GM19023 (cell line): ENCODE results near the gene STK11.

Source experiments
- ATAC-seq: cut with Tn5 transposase; IDR thresholded peaks from one replicate; pipeline ENCODE4 v1.9.1; 2021; ENCODE audit warnings: mild to moderate bottlenecking, moderate library complexity; ENCODE audit not compliant: unreplicated experiment

Gene STK11

GRCh38 chr19:1223018-1223855 is 17.7 kb downstream of the STK11 start:
- ATAC-seq, result no peak

- no peak for ATAC-seq
These were observed 18.7 kb downstream of the STK11 start for GRCh38 chr19:1224047-1224825.

- ATAC-seq, result no peak
These were observed 19.3 kb downstream of the STK11 start for GRCh38 chr19:1224847-1225246.

- no peak for ATAC-seq
These were observed 20.1 kb downstream of the STK11 start for GRCh38 chr19:1225440-1226226.

- no peak for ATAC-seq
These were observed 20.6 kb downstream of the STK11 start for GRCh38 chr19:1226227-1226518.

DNA sequence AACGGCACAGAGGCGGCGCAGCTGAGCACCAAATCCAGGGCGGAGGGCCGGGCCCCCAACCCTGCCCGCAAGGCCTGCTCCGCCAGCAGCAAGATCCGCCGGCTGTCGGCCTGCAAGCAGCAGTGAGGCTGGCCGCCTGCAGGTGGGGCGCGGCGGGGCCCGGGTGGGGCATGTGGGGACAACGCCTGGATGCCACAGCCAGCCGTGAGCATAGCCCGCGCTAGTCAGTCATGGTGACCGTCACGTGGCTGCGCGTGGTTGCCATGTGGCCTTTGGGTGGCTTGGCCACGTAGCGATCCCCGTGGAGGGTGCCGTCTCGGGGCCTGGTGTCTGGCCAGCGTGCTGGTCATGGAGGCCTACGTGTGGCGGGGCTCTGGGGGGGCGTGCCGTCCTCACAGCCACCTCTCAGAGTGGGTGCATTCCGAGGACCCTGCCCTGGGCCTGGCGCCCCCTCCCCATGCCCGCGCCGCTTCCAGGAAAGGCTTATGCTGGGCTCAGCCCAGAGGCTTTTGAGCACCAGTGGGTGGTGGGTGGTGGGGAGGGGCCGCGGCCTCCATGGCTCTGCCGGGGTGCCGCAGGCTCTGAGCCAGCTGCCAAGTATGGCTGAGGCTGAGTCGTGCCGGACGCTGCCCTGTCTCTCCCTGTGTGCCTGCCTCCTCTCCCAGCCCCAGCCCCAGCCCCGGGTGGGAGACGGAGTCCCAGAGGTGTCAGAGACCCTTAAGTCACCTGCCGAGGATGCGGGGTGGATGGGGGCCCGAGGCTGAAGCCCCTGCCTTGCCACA is 21.1 kb downstream of the STK11 start:
- ATAC-seq, result no peak

- no peak for ATAC-seq
These were observed 21.9 kb downstream of the STK11 start for GRCh38 chr19:1227304-1228054.

DNA sequence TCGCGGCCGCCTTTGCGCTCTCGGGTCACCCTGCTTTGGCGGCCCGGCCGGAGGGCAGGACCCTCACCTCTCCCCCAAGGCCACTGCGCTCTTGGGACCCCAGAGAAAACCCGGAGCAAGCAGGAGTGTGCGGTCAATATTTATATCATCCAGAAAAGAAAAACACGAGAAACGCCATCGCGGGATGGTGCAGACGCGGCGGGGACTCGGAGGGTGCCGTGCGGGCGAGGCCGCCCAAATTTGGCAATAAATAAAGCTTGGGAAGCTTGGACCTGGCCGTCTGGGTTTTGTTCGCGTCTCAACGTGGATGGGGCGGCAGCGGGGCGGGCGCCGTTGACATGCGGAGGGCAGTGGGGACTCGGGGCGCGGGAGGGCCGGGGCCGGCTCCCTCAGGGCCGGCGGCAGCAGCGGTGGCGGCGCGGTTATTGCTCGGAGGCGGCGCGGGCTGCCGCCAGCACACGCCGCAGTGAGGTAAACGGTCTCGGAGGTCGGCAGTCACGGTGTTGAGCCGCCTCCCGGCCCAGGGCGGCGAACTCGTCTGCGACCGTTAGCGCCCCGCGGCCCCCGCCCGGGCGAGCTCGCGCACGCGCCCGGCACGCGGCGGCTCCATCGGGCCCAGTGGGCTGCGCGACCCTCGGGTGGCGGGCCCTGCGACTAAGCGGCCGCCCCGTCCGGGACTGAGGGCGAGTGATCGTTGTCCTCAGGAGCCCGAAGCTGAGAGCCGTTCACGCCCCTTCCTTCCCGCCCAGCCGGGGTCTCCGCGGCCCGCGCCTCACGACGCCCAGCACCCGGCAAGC is 22.8 kb downstream of the STK11 start:
- no peak for ATAC-seq

DNA sequence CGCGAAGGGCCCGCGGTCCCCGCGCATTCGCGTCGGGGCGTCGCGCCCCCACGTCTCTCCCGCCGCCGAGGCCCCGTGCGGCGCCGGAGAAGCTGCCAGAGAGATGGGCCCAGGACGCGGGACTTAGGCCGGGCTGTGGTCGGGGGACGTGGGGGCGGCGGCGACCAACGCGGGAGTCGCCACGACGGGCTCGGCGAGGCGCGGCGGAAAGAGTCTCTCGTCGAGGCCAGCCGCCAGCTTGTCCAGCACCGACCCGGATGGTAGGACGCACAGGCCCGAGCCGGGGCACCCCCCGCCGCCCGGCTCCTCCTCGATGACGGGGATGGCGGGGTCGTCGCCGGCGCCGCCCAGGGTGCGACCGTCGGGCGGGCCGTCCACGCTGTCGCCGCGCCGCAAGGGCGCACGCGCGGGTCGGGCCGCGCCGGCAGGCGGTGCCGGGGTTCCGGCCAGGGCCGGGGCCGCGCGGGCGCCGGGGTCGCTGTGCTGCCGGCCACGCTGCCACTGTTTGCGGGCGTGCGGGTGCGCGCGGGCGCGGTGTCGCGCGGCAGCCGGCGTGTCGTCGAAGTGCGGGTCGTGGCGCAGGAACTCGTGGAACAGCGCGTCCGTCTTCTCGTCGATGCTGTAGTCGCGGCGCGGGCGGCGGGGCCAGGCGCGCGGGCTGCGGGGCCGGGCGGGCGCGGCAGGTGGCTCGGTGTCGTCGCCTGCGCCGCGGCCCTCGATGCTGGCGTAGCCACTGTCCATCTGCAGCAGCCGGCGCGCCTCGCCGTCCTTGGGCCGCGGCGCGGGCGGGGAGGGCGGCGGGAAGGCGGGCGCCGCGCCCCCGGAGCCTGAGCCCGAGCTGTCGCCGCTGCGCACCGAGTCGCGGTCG is 23.7 kb downstream of the STK11 start:
- no peak for ATAC-seq

DNA sequence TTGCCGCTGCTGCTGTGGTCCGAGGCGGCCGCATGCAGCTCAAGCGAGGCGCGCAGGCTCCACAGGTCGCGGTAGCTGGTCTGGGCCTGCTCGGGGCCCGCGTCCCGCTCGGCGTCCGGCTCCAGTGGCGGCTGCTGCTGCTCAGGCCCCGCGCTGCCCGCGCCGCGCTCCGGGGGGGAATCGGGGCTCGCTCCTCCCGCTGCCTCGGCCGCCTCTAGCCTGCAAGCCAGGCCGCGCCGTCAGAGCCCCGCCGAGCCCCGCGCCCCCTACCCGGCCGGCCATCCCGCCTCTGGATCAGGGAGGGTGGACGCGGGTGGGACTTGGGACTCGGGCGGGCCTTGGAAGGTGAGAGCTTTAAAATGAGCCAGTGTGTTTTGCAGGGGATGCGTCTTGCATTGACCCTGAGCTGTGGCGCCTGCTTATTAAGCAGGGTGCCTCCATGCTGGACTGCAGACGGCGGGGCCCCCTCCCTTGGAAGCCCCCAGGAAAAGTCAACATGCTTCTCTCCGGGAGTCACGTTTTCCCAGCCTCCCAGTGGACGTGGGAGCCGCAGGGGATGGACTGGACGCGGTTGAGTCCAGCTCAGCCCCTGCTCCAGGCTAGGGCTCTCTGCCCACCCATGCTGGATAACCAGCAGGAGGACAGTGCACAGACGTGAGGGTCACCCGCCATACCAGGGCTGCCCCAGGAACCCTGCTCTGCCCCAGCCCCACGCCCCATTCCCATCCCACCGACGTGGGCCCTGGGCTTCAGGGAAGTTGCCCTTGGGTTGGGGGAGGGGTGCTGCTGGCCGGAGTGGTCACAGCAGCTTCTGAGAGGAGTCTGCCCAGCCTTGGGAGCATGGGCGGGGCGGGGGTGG is 24.6 kb downstream of the STK11 start:
- ATAC-seq, result no peak

GRCh38 chr19:1230783-1231489 is 25.4 kb downstream of the STK11 start:
- no peak for ATAC-seq

GRCh38 chr19:1231729-1232637 is 26.4 kb downstream of the STK11 start:
- ATAC-seq, result no peak

GRCh38 chr19:1232652-1233072 is 27.1 kb downstream of the STK11 start:
- no peak for ATAC-seq

- no peak for ATAC-seq
These were observed 27.6 kb downstream of the STK11 start for GRCh38 chr19:1233115-1233667.
